Ovary (tissue), 9 donors: ENCODE data around the gene PTX3. TPM values are rescaled to one million over a fixed set of nuclear protein-coding genes. Genes with fewer than 3 reads are reported as not detected.

Source experiments
- DNase-seq, 5 donors: peaks; one replicate each; pipeline ENCODE4 v3.0.0-alpha.2; 2019 to 2020
- H3K27ac ChIP-seq, 2 donors: fragments of 200-600 bp; one replicate each; pipeline versions ENCODE4 v1.5.1 to v1.8.0; 2019 to 2022
- H3K27me3 ChIP-seq: fragments of 200-600 bp; one replicate; pipeline ENCODE4 v1.8.0; 2022
- H3K36me3 ChIP-seq: fragments of 200-600 bp; sonication (generic); one replicate; pipeline ENCODE4 v1.5.1; 2019
- H3K4me1 ChIP-seq: one replicate; pipeline ENCODE4 v1.8.1; 2013; ENCODE audit warnings: mild to moderate bottlenecking, moderate library complexity; ENCODE audit not compliant: insufficient read depth
- H3K4me3 ChIP-seq: fragments of 200-600 bp; sonication (generic); one replicate; pipeline ENCODE4 v1.5.1; 2017
- H3K9me3 ChIP-seq, 2 donors: fragments of 200-600 bp in 1 of 2; sonication (generic) in 1 of 2; one replicate each; pipeline versions ENCODE4 v1.5.1 to v1.8.1; 2013 to 2019; ENCODE audit warnings: mild to moderate bottlenecking in 1 of 2, moderate library complexity in 1 of 2
- EP300 ChIP-seq: sonication (generic); formaldehyde crosslinking; IDR thresholded peaks from one replicate; pipeline ENCODE4 v1.6.1; 2017; ENCODE audit warnings: antibody characterized with exemption
- POLR2A ChIP-seq: fragments of 450-650 bp; IDR thresholded peaks from one replicate; pipeline ENCODE4 v1.6.1; 2017; ENCODE audit warnings: antibody characterized with exemption, mild to moderate bottlenecking, moderate library complexity
- WGBS, 3 donors: extraction: QIAGEN DNeasy Blood & Tissue Kit in 1 of 3; methylation state at CpG; one replicate each; pipeline versions ENCODE4 v1.1.5 to v1.1.7; 2013 to 2017; 5-methylcytosine and 5-hydroxymethylcytosine counted together
- intact Hi-C, 4 donors: fragments of 100-400 bp; cut with DNase I; formaldehyde crosslinking; loops; one replicate each; pipeline versions ENCODE4 v1.11.0 to v1.15.1; 2022 to 2023
- polyA plus RNA-seq, 2 donors: library from polyadenylated mRNA; stranded (reverse); fragments of 200-250 nt in 1 of 2; fragments of 350-450 nt in 1 of 2; fragmentation: Illumina TruSeq in 1 of 2; extraction: RNeasy Lipid Tissue Mini Kit (QIAGEN cat#74804) in 1 of 2; gene quantifications; one replicate each; pipeline ENCODE4 v1.2.3, GENCODE V29; 2013 to 2014
- total RNA-seq, 7 donors: library from RNA; depleted of rRNA in 2 of 7; stranded (reverse); fragments of >200 nt in 2 of 7; fragmentation: NEBNext Ultra II Directional in 3 of 7; extraction: Animal tissue kit (Norgen Biotek cat#: 25700) in 3 of 7; gene quantifications; one replicate each; pipeline versions ENCODE4 v1.1.0 to v1.2.4, GENCODE V29; 2016 to 2023
- TF ChIP-seq, protein P1 (sequence below), 3 donors: fragments of 450-650 bp in 2 of 3; fragments of 200-600 bp in 1 of 3; IDR thresholded peaks; one replicate each; pipeline versions ENCODE4 v1.5.1 to v1.8.0; 2016 to 2022; ENCODE audit warnings: antibody characterized with exemption in 3 of 3, mild to moderate bottlenecking in 1 of 3
- donor health status: DM: no; HTN: no; CAD: no; lungs with moderate emphysema.
- donor health status: DM: no; HTN: no; CAD: no.
- donor health status: Bipolar disorder and iron deficiency.
- donor health status: DM: yes; HTN: yes; CAD: no.
- donor health status: DM: no; HTN: no; CAD: no.
- donor health status: DM: yes; HTN: yes; CAD: no.

Gene PTX3
- total and polyA plus RNA-seq, 9 donors: 0.61 to 3.0 (median 1.7) TPM; not detected in 1

DNA sequence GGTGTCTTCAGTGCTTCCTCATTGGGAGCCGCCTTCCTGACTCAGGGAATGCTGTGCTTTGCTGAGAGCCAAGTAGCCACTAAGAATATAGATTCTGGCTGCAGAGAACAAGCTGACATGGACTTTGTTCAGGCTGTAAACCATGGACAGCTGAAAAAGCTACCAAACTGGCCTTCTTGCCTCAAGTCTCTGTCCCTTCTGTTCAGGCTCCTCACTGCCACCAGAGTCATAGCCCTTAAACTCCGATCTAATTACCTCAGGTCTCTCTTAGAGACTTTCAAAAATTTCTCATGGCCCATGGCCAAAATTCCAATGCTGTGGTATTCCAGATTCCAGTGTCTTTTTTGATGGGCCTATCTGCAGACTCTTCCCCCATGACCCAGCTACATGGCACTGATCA is 19.4 kb upstream of the PTX3 start:
- Histone ChIP-seq H3K27me3 (no peaks in the 10 kb centered on the region), H3K4me1 (no peaks in the 10 kb centered on the region), H3K36me3 (no peaks in the 10 kb centered on the region), H3K27ac (no peak overlapping the region), H3K9me3 (no peaks in the 10 kb centered on the region), H3K4me3 (no peak overlapping the region)
- intact Hi-C loops: no loop called here
- 74 to 83% (median 82%) methylated on average over 2 of the region's 2 CpGs for WGBS, 3 donors
- no peak for DNase-seq
- TF ChIP-seq POLR2A (no peak), EP300 (no peak)
- TF ChIP-seq, protein P1, sequence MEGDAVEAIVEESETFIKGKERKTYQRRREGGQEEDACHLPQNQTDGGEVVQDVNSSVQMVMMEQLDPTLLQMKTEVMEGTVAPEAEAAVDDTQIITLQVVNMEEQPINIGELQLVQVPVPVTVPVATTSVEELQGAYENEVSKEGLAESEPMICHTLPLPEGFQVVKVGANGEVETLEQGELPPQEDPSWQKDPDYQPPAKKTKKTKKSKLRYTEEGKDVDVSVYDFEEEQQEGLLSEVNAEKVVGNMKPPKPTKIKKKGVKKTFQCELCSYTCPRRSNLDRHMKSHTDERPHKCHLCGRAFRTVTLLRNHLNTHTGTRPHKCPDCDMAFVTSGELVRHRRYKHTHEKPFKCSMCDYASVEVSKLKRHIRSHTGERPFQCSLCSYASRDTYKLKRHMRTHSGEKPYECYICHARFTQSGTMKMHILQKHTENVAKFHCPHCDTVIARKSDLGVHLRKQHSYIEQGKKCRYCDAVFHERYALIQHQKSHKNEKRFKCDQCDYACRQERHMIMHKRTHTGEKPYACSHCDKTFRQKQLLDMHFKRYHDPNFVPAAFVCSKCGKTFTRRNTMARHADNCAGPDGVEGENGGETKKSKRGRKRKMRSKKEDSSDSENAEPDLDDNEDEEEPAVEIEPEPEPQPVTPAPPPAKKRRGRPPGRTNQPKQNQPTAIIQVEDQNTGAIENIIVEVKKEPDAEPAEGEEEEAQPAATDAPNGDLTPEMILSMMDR (IDR thresholded peaks at IDR 0.05): no peak

DNA sequence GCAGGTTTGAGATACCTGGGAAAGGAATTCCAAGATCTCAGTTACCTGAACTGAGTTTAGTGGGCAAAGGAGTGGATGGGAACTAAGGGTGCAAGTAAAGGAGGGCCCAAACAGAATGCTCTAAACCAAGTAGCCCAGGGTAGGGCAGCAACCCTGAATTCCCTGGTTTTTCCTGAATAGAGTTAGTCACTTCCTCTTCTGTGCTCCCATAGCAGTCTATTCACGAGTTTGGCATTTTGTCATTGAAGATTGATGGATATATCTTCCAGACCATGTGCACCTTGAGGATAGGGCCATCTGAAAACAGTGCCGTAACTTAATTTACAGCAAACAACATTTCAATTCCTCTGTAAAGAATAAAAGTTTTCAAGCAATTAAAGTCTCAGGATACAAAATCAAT is 18.5 kb upstream of the PTX3 start:
- TF ChIP-seq POLR2A: no peak
- TF ChIP-seq EP300: no peak
- TF ChIP-seq, protein P1 (IDR thresholded peaks at IDR 0.05): no peak
- H3K9me3 ChIP-seq: no peaks in the 10 kb centered on the region
- H3K4me3 ChIP-seq: no peak overlapping the region
- no peaks in the 10 kb centered on the region for H3K4me1 ChIP-seq
- no peak for DNase-seq
- intact Hi-C loops: no loop called here
- 79 to 85% (median 81%) methylated on average over 2 of the region's 2 CpGs for WGBS, 3 donors
- H3K27me3 ChIP-seq: no peaks in the 10 kb centered on the region
- H3K36me3 ChIP-seq: no peaks in the 10 kb centered on the region
- H3K27ac ChIP-seq: no peak overlapping the region

DNA sequence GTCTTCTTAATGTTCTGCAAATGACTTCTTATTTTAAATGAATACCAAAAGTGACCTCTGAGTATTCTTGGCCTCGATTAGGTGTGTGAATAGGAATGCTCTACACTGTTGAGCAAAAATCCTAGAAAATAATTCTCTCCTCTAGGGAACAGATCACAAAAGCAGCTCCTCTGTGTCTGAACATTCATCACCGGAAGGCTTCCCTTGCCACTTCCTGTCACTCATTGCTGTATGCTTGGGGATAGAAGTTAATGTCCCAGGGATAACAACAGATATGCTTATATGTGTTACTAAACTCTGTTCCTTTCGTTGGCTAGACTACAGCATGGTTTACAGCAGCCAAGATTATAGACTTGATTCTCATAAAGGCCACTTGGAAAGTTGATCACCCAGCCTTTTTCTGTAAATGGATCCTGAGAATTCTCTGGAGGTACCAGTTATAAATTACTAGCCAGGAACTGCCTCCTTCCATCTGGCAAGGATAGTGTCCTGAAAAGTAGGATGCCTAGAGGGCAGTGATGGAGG is 16.0 kb upstream of the PTX3 start:
- no peaks in the 10 kb centered on the region for H3K9me3 ChIP-seq
- intact Hi-C loops: no loop called here
- H3K27ac ChIP-seq: no peak overlapping the region
- no peaks in the 10 kb centered on the region for H3K27me3 ChIP-seq
- no peak for DNase-seq
- 75 to 86% (median 76%) methylated on average over 3 of the region's 3 CpGs for WGBS, 3 donors
- no peaks in the 10 kb centered on the region for H3K4me1 ChIP-seq
- no peaks in the 10 kb centered on the region for H3K36me3 ChIP-seq
- TF ChIP-seq EP300 (no peak), POLR2A (no peak)
- H3K4me3 ChIP-seq: no peak overlapping the region

DNA sequence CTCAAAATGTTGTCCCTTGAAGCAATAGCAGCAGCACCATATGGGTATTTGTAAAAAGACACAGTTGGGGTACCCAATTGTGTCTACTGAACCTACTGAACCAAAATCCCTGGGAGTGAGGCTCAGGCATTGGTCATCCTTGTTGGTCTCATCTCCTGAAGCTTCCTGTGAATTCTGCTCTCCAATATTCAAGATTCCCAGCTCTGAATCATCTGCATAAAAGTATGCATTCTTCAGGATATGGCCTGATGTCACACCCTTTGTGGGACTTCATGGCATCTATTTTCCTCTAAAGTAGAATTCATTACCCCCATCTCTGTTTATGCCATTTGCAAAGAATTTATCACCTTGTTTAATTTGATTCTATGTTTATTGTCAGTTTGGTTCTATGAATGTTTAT is 13.3 kb upstream of the PTX3 start:
- Histone ChIP-seq H3K27ac (no peak overlapping the region), H3K4me1 (no peaks in the 10 kb centered on the region), H3K4me3 (no peak overlapping the region), H3K36me3 (no peaks in the 10 kb centered on the region), H3K27me3 (no peaks in the 10 kb centered on the region), H3K9me3 (no peaks in the 10 kb centered on the region)
- no peak for TF ChIP-seq POLR2A
- no peak for TF ChIP-seq EP300
- TF ChIP-seq, protein P1 (IDR thresholded peaks at IDR 0.05): no peak
- intact Hi-C loops: no loop called here
- DNase-seq: no peak

DNA sequence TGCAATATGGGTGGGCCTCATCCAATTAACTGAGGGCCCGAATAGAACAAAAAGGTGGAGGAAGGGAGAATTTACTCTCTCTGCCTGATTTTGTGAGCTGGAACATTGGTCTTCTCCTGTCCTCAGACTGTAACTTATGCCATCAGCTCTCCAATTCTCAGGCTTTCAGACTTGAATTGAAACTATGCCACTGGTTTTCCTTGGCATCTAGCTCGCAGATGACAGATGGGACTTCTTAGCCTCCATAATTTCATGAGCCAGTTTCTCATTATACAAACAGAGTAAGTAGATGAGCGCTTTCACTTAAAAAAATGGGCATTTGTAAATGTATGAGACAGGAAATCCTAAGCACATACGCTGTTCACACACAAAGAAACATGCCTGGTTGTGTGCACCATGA is 8.7 kb upstream of the PTX3 start:
- H3K9me3 ChIP-seq: no peaks in the 10 kb centered on the region
- intact Hi-C loops: no loop called here
- TF ChIP-seq POLR2A (no peak), EP300 (no peak)
- TF ChIP-seq, protein P1 (IDR thresholded peaks at IDR 0.05): no peak
- no peaks in the 10 kb centered on the region for H3K36me3 ChIP-seq
- no peak overlapping the region for H3K4me3 ChIP-seq
- H3K27ac ChIP-seq: no peak overlapping the region
- no peak for DNase-seq
- H3K27me3 ChIP-seq: no peaks in the 10 kb centered on the region
- no peaks in the 10 kb centered on the region for H3K4me1 ChIP-seq
- WGBS, 3 donors: 76 to 92% (median 79%) methylated on average over 4 of the region's 4 CpGs
